GM19193 (cell line): ENCODE measurements around the gene NEDD9.

Experiments used
- POLR2A ChIP-seq: IDR thresholded peaks from 4 replicates; pipeline ENCODE4 v1.6.1; 2011; ENCODE audit not compliant: insufficient read depth, insufficient read length; ENCODE audit errors: extremely low read depth

NEDD9 gene

DNA sequence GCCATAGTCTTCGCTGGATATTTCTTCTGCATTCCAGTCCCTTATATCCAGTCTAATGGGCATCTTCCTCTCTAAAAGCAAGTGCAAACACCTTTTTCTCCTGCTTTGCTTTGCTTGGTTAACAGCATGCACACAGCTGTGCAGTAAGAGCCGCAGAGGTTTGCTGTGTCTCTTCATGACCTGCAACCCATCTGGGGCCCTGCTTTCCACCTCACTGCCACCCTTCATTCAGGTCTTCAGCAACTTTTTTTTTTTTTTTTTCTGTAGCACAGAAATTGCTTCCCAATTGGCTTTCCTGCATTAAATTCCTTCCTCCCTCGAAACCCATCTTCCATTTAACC lies 14.4 kb downstream of the NEDD9 start:
- TF ChIP-seq POLR2A, result no peak

DNA sequence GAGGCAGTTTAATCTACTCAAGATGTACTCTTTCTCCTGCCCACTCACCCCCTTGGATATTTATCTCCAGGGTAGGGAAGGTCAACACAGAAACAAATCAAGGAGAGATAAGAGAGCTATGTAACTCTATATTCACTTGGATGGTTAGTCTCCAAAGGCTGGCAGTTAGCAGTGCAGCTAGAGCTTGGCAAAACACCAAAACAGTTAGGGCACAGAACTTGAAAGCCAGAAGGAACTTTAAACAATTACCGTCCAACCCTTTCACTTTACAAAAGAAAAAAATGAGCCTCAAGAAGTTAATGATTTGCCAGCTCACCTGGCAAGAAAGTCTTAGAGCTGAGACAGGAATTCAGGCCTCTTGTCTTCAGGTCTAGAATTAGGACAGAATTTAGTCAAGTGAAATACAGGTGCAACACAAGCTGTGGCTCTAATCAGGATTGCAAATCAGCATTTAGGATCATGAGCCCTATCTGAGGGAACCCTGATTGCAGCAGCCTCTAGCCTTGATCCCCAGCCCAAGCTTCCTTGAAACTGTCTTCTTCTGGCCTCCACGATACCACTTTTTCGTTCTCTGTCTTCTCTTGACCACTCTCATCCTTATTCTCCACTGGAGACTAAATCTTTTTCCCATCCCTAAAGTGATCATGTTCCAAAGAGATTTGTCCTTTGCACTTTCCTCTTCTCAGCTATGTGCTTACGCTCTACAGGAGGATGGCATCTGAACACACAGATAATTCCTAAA lies 14.9 kb downstream of the NEDD9 start:
- no peak for TF ChIP-seq POLR2A

DNA sequence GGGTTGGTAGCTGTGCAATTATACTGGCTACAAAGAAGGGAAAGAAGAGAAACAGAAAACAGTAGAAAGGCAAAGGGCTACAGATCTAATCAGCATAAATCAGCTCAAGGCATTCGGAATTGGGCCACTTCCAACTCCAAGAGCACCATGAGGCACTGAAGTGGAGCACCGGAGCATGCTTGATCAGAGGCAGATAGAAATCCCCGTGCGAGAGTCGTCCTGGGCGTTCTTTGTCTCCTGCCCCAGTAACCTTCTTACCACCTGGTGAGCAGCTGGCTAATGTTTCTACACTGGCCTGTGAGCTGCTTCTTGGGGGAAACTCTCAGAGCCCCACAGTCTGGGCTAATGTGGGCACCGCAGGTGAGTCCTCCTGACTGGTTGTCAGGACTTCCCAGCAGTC lies 16.7 kb downstream of the NEDD9 start:
- TF ChIP-seq POLR2A, result no peak

DNA sequence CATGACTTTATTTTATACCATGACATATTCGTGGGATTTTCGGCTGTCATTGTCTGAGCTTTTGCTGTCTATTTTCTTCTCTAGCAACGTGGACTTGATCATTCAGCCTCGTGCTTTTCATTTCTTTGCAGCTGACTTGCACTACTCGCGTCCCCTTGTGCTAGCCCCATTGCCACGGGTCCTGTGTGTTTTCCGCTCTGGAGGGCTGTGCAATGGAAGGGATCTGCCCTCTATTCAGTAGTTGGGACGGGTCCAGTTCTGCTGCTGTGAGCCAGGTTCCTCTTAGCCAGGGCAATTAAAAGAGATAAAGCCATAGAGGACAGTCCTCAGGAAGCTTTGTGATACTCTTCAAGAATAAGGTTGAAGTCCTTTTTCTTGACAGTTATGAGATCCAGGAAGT lies 17.6 kb downstream of the NEDD9 start:
- no peak for TF ChIP-seq POLR2A

DNA sequence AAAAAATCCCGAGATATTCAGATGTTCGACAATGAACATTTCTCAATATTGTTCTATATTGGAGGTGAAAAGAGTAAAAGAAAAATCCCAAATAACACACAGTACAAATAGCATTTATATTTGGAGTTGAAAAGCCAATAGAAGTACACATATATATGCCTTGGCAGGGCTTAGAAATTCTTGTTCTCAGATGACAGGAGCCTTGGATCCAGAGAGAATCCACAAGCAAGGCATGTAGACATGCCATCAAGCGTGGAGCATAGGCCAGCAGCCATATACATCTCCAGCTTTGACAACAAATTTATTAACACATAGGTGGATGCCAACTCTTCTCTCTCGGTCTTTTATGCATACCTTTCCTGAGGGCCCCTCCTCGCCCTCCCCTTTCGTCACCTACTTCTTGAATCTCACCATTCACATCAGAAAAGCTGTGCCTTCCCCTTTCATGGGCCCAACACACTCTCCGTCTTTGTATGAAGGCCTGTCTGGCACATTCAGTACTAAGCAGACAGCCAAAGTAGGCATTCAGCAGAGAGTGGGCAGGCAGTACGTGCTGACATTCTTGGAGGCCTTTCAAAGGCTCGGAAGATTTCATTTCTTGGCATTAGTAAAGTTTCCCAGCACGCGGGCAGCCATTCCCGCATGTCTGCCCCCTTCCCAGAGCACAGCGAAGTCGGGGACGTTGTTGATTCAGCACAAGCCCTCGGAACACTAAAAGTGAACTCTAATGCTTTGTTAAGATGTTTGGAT lies 18.2 kb downstream of the NEDD9 start:
- TF ChIP-seq POLR2A, result no peak

DNA sequence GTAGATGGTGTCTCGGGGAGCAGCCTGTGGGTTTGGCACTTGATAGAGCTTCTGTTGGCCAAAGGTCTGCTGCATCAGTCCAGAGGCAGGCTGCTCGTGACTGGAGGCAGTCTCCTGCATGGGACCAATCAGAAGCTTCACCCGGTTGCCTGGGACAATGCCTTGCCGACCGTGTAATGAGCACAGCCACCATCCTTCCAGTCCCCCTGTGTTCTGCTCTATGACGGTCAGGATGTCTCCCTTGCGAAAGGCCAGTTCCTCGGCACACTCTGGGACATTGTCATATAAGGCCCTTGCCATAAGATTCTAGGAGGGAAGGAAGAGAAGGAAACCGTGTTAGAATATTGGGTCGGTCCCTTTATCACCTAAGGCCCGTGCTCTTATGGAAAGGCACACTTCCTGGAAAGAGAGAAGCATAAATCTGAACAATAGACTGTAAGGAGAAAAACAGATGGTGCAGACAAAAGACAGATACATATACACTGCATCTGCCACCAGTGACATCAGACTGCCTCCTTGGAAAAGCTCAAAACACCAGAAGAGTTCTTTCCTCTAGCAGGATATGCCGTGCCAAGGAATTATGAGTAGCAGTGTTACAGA lies 18.9 kb downstream of the NEDD9 start:
- TF ChIP-seq POLR2A, result no peak

DNA sequence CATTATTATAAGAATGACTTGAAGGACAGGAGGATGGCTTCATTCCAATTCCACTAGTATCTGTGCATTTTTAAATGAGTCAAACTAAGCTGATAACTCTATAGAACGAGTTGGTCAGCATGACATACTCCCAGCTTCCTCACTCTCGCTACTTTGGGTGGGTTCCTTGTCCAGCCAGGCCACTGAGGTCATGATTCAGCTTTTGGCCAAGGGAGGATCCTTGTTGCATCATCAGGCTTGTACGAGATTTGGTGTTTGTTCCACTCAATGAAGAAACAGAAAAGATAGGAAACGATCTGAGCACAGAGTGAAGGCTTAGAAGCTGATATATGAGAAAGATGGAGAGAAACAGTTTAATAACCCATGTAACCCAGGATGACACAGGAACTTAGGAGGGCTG lies 19.8 kb downstream of the NEDD9 start:
- no peak for TF ChIP-seq POLR2A

DNA sequence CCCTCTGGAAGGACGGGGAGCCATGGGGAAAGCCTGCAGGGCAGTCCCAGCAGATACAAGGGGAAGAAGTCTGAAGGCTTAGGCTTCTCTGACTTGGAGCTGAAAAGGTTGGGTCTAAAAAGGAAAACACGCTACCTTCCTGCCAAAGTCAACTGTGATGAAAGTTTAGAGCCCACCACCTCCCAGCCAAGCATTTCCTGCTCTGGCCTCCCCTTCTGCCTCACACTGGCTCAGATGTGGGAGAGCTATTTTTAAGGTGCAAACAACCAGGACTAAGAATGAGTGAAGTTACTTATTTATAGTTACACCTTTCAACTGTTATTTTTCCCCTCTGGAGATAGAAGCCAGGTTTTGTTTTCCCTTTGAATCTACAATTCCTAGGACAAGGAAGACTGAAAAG lies 21.2 kb downstream of the NEDD9 start:
- TF ChIP-seq POLR2A, result no peak

DNA sequence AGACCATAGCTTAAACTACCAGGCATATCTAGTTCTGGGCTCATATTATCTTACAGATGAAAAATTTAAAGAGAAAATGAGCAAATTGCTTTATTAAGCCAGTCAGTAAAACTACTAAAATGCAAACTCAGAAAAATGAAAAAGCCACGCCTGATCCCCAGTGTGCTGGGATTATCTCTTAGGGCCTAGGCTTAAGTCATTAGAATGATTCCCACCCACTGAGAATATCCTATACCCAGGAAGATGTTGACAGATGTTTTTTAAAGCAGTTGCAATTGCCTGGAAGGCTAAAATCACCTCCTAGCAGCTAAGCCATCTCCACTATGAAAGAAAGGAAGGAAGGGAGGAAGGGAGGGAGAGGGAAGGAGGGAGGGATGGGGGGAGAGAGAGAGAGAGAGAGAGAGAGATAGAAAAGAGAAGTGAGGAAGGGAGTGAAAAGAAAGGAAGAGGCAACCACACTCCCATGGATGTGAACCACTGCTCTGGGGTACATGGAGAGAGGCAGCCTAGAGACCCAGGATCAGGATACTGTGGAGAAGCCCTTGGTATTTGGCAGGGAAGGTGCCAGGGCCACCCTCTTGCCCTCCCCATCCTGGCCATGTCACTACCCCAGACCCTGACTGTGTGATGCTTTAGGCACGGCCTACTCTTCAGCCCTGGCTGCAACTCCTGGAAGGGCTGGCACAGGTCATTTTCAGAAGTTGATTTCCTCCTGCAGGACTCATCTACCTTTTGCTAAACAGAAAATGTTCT lies 21.9 kb downstream of the NEDD9 start:
- TF ChIP-seq POLR2A, result no peak

DNA sequence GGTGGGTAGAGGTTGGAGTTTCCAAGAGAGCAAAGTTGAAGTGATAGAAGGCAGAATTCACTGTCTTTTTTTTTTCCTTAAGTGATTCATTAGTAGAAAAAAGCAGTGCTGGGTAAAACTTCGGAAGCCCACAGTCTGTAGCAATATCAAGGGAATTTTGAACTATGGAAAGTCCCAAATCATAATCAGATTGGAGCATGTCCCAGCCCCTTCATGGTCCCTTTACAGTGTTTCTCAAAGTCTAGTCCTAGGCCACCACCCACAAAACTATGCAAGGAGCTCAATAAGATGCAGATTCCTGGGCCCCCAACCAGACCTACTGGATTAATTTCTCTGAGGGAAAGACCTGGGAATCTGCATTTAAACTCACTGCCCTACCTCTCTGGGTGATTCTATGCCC lies 22.6 kb downstream of the NEDD9 start:
- no peak for TF ChIP-seq POLR2A

DNA sequence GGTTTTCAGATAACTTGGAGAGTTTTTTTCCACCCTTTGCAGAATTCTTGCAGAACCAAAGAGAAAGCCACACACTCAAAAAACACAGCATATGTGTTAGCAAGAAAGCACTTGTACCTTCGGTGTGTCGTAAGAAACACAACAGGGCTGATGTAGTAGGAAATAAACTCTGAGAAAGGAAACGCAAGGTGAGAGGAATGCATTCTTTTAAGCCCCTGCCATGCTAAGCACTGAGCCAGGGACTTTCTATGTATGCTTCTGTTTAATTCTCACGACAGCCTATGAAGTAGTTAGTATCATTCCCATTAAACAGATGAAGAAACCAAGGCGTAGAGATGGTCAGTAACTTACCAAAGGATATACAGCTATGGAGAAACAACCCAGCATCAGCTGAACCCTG lies 23.1 kb downstream of the NEDD9 start:
- TF ChIP-seq POLR2A, result no peak

DNA sequence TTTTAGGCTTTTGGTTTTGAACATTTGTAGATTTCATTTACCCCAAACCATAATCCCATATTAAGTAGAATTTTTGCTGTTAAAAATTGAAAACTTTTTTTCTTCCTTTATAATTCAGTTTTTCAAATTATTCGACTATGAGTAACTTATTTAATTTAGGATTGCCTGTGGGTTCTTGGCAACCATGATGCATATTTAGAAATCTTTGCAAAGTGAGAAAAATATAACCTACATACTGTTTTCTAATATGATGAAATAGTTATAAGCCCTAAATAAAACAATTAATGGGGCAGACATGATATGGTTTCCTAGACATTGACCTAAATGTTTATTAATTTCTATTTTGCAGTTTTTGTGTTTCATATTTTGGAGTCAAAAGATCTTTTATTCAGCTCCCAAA lies 23.6 kb downstream of the NEDD9 start:
- TF ChIP-seq POLR2A, result no peak

DNA sequence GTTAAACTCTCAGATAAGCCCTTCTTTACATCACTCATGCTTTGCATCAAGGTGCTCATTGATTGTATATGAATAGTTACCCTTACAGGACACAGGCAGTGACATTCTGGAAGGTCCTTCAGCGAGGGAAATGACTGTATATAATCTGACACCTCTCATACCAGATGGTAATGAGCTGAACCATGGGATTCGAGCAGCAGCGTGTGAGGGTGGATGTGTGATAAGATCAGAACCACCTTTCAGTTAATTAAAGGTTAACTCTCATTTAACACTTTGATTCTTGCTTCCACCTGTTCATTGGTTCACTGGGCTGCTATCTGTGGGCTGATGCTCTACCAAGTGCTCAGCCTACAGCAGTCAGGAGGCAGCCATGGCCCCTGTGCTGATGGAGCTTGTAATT lies 24.2 kb downstream of the NEDD9 start:
- no peak for TF ChIP-seq POLR2A

DNA sequence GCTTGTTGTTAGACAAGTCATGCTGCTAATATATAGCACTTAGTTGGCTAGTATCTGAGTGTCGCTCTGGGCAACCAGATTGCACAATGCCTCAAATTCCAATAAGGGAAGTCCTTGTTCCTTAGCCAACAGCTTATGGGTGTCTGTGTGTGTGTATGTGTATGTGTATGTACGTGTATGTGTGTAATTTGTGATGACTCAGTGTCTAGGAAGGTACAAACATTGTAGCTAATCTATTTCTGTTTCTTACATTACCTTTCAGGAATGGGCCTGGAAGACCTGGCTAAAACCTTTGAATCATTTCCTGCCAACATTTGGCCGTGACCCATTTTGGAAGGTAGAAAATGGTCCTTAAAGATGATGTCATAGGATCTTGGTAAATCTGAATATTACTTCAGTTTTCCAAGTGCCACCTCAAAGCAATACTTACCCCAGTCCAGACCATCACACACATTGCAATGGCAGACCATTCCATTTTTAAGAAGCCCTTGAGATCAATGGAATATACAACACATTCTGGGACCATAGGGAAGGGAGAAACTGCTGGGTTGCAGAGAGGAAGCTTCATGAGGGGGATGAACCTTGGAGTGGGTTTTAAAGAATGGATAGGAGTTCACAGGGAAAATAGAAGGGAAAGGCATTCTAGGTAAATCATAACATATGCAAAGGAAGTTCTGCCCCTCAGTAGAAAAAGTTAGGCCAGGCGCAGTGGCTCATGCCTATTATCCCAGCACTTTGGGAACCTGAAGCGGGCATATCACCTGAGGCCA lies 25.1 kb downstream of the NEDD9 start:
- TF ChIP-seq POLR2A, result no peak

DNA sequence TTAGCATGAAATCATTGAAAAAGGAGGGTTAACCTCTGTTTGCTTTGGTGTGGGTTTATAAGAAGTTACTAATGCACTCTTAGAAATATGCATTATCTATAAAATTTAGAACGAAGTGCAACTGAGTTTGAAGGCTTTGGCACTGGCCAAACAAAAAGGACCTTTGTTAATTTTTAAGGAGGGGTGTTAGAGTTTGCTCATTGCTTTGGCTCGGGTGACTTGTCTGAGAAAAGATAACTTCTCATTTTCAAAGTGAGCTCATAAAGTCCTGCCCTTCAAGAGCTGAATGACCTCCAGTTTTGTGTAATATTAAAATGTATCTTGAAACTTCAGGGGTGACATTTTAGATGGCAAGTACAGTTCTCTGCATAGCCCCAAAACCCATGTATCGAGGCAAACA lies 25.9 kb downstream of the NEDD9 start:
- no peak for TF ChIP-seq POLR2A
